Measurements from ENCODE around the gene SLC33A1. TPM values are rescaled to one million over a fixed set of nuclear protein-coding genes. Genes with fewer than 3 reads are reported as not detected.
A peak's percentile ranks its signal among the peaks of the same experiment; 100 is the strongest.

SLC33A1 gene
- polyA plus RNA-seq, 3 donors, result 9.7 to 19.1 (median 15.0) TPM

GRCh38 chr3:155859859-155860258 is 5.6 kb upstream of the SLC33A1 start:
- Histone ChIP-seq H3K4me3 (replicated peaks in 1 of 3; ENCODE audit: low read depth in 2 of 3, low read length in 3 of 3) (no peak overlapping the region), H3K36me3 (replicated peaks in 1 of 2; ENCODE audit: control insufficient read depth in 1 of 2, insufficient read depth in 2 of 2, low read length in 2 of 2) (no peaks in the 10 kb centered on the region), H3K27me3 (ENCODE audit: control insufficient read depth in 2 of 2, insufficient read depth in 2 of 2, low read length in 2 of 2) (no peaks in the 10 kb centered on the region), H2AFZ (ENCODE audit: insufficient read depth, low read depth, low read length, poor library complexity, severe bottlenecking) (peak overlapping the region; percentile 6), H3K79me2 (ENCODE audit: insufficient read depth, low read length) (no peaks in the 10 kb centered on the region), H3K4me1 (ENCODE audit: control insufficient read depth in 1 of 2, insufficient read depth in 2 of 2, low read length in 2 of 2) (peaks cover 5 to 6% of the 10 kb centered on the region in 2 donors), H4K20me1 (ENCODE audit: insufficient read depth, low read length) (no peaks in the 10 kb centered on the region), H3K9me3 (replicated peaks in 1 of 2; ENCODE audit: control insufficient read depth in 1 of 2, insufficient read depth in 1 of 2, low read length in 2 of 2) (no peaks in the 10 kb centered on the region), H3K4me2 (replicated peaks; ENCODE audit: extremely low read depth, low read length, poor library complexity, severe bottlenecking) (no peak overlapping the region), H3K9ac (ENCODE audit: insufficient read depth, low read length, poor library complexity, severe bottlenecking) (no peak overlapping the region), H3K27ac (ENCODE audit: low read depth in 1 of 2, low read length in 2 of 2) (no peak overlapping the region)
- H3K9me3 Mint-ChIP-seq, result peaks cover 0 to 4% (median 0%) of the 10 kb centered on the region in 7 donors
- no peak overlapping the region for H3K4me3 Mint-ChIP-seq
- 0% methylated on average over 2 of the region's 2 CpGs for WGBS (ENCODE audit: insufficient coverage)
- intact Hi-C loops (cut with micrococcal nuclease), result loop anchor here in 1 of 2 donors (10.0 kb wide), 1 partner anchor 1535 kb away; the partner anchor contains the start of gene DHX36
- DNase-seq, result no peak
- peaks cover 0 to 2% (median 1%) of the 10 kb centered on the region in 3 donors for H3K27me3 Mint-ChIP-seq (ENCODE audit: low read depth in 3 of 3)
- H3K4me1 Mint-ChIP-seq, result peaks cover 16% of the 10 kb centered on the region
- peak overlapping the region in 1 of 7 donors; percentile 25 for H3K27ac Mint-ChIP-seq
- no peaks in the 10 kb centered on the region for H3K36me3 Mint-ChIP-seq
- TF ChIP-seq, protein P1, sequence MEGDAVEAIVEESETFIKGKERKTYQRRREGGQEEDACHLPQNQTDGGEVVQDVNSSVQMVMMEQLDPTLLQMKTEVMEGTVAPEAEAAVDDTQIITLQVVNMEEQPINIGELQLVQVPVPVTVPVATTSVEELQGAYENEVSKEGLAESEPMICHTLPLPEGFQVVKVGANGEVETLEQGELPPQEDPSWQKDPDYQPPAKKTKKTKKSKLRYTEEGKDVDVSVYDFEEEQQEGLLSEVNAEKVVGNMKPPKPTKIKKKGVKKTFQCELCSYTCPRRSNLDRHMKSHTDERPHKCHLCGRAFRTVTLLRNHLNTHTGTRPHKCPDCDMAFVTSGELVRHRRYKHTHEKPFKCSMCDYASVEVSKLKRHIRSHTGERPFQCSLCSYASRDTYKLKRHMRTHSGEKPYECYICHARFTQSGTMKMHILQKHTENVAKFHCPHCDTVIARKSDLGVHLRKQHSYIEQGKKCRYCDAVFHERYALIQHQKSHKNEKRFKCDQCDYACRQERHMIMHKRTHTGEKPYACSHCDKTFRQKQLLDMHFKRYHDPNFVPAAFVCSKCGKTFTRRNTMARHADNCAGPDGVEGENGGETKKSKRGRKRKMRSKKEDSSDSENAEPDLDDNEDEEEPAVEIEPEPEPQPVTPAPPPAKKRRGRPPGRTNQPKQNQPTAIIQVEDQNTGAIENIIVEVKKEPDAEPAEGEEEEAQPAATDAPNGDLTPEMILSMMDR (IDR thresholded peaks at IDR 0.05), result no peak

DNA sequence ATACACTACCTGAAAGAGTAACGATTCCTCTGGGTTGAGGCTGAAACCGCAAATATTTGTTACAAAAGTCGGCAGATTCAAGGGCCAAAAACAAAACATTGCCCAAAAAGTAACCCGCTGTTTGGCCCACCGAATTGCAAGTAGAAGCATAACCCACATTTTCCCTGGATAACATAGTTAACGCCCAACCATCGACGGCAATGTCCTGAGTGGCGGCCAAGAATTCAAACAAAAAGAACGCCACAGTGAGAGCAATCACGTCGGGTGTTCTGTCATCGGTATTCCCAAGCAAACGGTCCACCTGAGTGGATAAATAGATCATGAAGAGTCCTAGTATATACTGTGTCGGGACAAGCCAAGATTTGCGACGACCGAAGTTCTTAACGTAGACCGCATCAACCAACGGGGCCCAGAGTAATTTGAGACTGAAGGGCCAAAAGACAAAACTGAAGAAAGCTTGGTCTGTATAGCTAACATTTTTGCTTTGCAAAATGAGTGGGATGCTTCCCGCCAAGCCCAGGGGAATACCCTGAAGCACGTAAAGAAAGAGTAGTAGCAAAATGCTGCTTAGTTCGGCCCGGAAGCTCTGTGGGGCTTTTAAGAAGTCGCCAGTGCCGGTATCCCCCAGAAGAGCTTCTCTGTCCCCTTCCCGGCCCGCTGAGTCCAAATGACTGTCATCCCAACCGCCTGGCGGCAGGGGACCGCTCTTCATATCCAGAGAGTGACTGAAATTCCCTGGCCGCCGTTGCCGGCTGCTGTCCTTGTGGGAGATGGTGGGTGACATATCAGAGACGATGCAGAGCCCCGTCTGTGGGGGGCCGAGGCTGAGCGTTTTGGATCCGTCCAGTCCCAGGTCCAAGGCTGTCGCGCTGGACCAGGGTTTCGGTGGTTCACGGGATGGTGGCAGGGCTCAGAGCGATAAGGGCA is 750 bp downstream of the SLC33A1 start:
- no peaks in the 10 kb centered on the region for H3K27me3 ChIP-seq (ENCODE audit: control insufficient read depth in 2 of 2, insufficient read depth in 2 of 2, low read length in 2 of 2)
- Mint-ChIP-seq H3K4me3 (peak overlapping the region; percentile 98 to 99), H3K27ac (peak overlapping the region; percentile 99 to 100 (median 100)), H3K27me3 (ENCODE audit: low read depth in 3 of 3) (peaks cover 0 to 2% (median 1%) of the 10 kb centered on the region in 3 donors), H3K4me1 (peaks cover 45% of the 10 kb centered on the region), H3K36me3 (peaks cover 2 to 14% of the 10 kb centered on the region in 2 donors), H3K9me3 (peaks cover 0 to 4% (median 0%) of the 10 kb centered on the region in 7 donors)
- peak overlapping the region; percentile 97 to 98 for H3K27ac ChIP-seq (ENCODE audit: low read depth in 1 of 2, low read length in 2 of 2)
- H3K79me2 ChIP-seq (ENCODE audit: insufficient read depth, low read length), result peaks cover 54% of the 10 kb centered on the region
- peak overlapping the region; percentile 66 to 94 (median 66) for H3K4me3 ChIP-seq (replicated peaks in 1 of 3; ENCODE audit: low read depth in 2 of 3, low read length in 3 of 3)
- H3K4me2 ChIP-seq (replicated peaks; ENCODE audit: extremely low read depth, low read length, poor library complexity, severe bottlenecking), result peak overlapping the region; percentile 94
- WGBS (ENCODE audit: insufficient coverage), result 2% methylated on average over 44 of the region's 45 CpGs
- intact Hi-C loops (cut with micrococcal nuclease), result loop anchor here in 1 of 2 donors (2.0 kb wide), 1 partner anchor 17 kb away; the partner anchor contains the start of gene GMPS
- H3K4me1 ChIP-seq (ENCODE audit: control insufficient read depth in 1 of 2, insufficient read depth in 2 of 2, low read length in 2 of 2), result peaks cover 37 to 42% of the 10 kb centered on the region in 2 donors
- peak overlapping the region; percentile 82 for H2AFZ ChIP-seq (ENCODE audit: insufficient read depth, low read depth, low read length, poor library complexity, severe bottlenecking)
- TF ChIP-seq, protein P1 (IDR thresholded peaks at IDR 0.05), result no peak
- peak in 1 of 3 donors; percentile 33 for DNase-seq
- H4K20me1 ChIP-seq (ENCODE audit: insufficient read depth, low read length), result peaks cover 32% of the 10 kb centered on the region
- H3K9ac ChIP-seq (ENCODE audit: insufficient read depth, low read length, poor library complexity, severe bottlenecking), result peak overlapping the region; percentile 94
- no peaks in the 10 kb centered on the region for H3K36me3 ChIP-seq (replicated peaks in 1 of 2; ENCODE audit: control insufficient read depth in 1 of 2, insufficient read depth in 2 of 2, low read length in 2 of 2)
- H3K9me3 ChIP-seq (replicated peaks in 1 of 2; ENCODE audit: control insufficient read depth in 1 of 2, insufficient read depth in 1 of 2, low read length in 2 of 2), result no peaks in the 10 kb centered on the region
